Measurements from ENCODE around the gene ARHGAP8. TPM values are rescaled to one million over a fixed set of nuclear protein-coding genes. Genes with fewer than 3 reads are reported as not detected.

ARHGAP8 gene
- total RNA-seq (2014; rRNA removed; shearing (Covaris generic)) = not detected in 2 replicates

GRCh38 chr22:44752285-44753188, at the start of gene ARHGAP8:
Gene ARHGAP8 (plus strand): TSS chr22:44752575. CDS start chr22:44786528, 33,953 bp downstream.

Other genes with a start within 250 kb of the ARHGAP8 start
- 3.8 and 3.9 TPM in 2 replicates for gene PRR5, start 50.4 kb upstream of the ARHGAP8 start, total RNA-seq (2014; rRNA removed; shearing (Covaris generic))